NAMALWA (cell line): ENCODE measurements around the gene SLC39A13.

Source experiments
- DNase-seq: peaks from one replicate; pipeline ENCODE4 v3.0.0-alpha.2; 2015; ENCODE audit warnings: low spot score

Gene SLC39A13

DNA sequence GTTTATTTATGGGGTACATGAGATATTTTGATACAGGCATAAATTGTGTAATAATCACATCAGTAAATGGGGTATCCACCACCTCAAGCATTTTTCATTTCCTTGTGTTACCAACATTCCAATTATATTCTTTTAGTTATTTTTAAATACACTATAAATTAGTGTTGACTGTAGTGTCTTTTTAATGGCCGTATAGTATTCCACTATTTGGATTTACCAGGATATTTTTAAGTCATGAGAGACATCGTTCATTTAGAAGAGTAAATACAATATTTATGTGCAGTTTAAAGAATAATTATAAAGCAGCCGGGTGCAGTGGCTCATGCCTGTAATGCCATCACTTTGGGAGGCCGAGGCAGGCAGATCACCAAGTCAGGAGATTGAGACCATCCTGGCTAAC, 23.9 kb upstream of the SLC39A13 start:
- no peak for DNase-seq

DNA sequence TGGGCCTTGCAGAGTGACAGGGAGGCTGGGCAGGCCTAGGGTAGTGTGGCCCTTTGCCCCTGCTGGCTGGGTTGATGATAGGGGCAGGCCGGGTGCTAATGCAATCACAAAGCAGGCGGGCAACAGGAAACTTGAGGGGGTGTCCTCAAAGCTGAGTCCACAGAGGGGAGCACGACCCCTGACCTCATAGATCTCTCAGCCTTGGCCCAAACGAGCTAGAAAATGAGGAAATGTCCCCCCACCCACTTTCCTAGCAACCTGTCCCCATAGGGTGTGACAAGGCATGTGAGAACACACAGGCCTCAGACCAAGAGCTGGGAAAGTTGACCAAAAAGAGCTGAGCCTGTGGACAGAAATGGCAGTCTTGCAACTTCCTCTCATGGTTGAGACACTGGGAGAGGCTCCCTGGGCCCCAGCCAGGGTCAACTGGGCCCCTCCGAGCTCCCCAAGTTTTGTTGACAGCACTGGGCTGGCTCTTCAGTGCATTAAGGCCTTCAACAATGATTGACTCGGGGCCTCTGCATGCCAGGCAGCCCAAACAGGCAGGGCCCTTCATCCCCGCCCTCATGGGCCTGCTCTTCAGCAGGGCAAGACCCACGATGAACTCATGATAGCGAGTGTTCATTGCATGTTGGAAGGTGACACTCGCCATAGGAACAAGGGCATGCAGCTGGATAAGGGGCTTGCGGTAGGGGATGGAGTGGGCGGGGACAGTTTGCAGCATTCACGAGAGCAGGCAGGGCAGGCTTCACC, 20.3 kb upstream of the SLC39A13 start:
- no peak for DNase-seq

DNA sequence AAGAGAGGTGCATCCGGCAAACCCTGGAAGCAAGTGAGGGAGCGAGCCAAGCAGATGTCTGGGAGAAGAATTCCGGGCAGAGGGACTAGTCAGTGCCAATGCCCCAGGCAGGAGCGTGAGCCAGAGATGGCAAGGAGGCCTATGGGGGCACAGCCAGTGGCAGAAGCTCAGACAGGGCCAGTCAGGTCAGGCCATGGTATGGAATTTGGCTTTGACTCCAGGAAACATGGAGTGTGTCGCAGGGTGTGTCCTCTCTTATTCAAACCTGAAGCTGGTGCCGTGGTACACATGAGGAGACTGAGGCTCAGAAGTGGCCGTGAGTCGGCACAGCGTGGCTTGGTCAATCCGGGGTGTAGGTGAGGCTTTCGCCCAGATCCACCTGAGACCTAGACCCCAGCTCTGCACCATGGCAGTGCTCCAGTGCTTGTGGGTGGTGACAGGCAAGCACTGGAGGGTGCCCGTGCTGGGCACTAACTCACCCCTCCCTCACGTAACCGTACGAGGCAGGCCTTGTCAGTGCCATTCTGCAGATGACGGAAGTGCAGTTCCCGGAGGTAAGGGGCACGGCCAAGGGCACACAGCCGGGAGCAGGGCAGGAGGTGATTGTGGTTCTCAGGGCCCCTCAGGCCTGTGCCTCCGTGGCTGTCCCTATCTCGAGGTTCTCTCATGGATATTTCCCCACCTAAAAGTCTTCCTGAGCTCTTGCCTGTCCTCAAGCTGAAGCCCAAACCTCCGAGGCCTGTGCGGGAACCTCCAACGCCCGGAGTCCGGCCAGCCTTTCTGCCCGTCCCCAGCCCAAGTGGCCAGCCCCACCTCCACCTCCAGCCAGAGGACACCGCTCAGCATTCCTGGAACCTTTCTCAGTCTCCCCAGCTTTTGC, 19.5 kb upstream of the SLC39A13 start:
- no peak for DNase-seq

DNA sequence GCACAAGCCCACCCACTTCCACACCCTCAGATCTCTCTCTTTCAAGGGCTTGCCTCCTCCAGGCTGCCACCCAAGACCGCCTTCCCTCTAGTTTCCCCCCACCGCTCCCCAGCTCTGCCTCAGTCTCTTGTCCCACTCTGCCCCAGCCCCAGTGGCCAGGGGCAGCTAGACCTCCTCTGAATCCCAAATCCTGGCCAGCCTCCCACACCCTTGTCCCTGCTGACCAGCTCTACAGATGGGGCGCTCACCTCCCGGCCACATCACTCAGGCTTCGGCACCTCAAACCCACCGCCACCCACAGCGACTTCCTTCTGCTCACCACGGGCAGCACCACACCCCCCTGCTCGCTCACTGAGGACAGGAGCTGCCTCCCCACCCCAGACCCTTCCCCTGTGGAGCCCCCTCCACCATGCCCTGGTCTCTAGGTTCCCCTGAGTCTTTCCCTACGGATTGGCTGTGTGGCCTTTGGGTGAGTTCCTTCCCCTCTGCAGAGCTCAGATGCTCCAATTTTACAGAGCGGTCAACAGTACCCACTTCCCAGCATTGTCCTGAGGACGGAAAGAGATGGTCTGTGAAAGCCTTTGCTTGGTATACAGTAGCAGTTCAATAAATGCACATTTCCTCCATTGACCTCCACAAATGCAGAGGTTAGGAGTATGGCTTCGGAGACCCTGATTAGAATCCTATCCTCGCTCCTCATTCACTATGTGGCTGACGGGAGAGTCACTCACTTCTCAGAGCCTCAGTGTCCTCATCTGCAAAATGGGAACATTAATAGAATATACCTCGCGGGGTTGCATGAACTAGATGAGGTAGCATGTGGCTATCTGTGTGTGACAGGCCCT, 18.6 kb upstream of the SLC39A13 start:
- DNase-seq = no peak

DNA sequence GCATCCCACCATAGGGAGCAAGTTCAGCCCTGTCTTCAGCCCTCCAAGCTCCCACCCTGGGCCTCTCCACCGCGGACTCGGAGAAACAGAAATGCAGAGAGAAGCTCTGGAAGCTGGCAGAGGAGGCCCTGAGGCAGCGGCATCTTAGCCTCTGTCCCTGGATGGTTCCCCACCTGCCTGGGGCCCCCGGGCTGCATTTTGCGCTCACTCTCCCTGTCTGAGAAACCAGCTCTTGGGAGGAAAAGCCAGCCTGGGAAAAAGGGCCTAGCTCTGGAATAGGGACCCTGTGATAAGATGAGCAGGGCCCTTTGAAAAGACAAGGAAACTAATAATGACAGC, 18.0 kb upstream of the SLC39A13 start:
- no peak for DNase-seq

DNA sequence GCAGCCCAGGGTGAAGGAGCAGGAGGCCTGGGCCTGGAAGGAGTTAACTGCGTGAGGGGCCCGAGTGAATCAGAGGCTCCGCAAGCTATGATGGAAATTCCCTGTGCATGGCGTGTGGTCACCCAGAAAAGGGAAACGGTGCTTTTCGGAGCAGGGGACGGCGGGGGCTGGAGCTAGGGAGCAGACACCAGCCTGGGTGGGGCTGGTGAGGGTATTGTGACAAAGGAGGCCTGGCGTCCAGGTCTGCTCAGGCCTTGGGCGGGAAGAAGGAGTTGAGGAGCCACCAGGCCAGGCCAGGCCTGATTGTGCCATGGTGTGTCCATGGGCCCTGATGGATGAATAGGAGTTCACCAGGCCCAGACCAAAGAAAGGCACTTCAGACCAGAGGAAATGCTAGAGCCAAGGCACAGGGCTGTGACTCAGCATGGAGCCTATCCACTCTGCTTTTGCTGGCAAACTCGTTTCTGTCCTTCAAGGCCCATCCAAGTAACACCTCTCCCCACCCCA, 17.3 kb upstream of the SLC39A13 start:
- no peak for DNase-seq

DNA sequence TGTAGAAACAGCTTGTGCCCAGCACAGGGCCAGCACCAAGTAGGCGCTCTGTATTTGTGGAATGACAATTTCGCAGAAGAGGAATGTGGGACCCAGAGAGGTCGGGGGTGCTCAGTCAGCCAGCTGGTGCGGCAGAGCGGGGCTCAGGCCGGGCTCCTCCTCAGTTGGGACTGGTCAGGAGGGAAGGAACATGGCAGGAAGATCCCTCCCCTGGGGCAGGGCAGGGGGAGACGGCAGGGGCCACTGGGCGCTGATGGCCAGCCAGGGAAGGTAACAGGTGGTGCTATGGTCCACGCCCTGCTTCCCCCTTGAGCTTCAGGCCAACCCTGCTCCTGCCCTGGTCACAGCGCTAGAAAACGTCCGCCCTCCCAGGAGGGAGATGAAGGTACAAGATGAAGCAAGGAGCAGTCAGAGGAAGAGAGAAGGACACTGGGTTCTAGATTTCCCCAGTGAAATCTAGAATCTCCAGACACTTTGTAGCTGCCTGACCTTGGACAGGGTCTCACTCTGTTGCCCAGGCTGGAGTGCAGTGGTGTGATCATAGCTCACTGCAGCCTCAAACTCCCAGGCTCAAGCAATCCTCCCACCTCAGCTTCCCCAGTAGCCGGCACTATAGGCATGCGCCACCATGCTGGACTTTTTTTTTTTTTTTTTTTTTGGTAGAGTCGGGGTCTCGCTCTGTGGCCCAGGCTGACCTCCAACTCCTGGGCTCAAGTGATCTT, 16.5 kb upstream of the SLC39A13 start:
- no peak for DNase-seq

DNA sequence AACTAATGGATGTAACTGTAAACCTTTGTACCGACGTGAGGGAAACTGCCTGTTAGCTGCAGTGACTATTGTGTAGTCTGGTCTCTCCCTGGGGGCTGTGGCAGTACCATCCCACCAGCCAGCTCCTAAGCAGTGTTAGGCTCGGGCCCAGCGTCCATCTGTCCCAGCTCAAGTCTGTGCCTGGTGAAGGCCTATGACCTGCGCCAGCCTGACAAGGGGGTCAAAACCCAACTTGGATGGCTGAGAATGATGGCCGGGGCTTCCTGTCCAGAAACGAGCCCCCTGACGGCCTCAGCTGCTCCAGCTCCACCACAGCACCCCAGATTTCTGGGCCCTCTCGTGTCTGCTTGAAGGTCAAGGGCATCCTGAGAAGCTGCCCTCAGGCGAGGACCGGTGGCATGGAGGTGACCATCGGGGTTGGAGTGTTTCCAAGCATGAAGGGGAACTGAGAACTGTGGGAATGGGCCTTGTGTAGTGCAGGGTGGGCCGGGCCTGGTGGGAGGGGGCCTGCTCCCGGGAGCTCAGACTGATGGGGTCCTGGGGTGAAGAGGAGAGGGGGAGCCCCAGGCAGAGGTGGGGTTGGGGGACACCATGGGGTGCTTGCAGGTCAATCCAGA, 15.7 kb upstream of the SLC39A13 start:
- DNase-seq = no peak

DNA sequence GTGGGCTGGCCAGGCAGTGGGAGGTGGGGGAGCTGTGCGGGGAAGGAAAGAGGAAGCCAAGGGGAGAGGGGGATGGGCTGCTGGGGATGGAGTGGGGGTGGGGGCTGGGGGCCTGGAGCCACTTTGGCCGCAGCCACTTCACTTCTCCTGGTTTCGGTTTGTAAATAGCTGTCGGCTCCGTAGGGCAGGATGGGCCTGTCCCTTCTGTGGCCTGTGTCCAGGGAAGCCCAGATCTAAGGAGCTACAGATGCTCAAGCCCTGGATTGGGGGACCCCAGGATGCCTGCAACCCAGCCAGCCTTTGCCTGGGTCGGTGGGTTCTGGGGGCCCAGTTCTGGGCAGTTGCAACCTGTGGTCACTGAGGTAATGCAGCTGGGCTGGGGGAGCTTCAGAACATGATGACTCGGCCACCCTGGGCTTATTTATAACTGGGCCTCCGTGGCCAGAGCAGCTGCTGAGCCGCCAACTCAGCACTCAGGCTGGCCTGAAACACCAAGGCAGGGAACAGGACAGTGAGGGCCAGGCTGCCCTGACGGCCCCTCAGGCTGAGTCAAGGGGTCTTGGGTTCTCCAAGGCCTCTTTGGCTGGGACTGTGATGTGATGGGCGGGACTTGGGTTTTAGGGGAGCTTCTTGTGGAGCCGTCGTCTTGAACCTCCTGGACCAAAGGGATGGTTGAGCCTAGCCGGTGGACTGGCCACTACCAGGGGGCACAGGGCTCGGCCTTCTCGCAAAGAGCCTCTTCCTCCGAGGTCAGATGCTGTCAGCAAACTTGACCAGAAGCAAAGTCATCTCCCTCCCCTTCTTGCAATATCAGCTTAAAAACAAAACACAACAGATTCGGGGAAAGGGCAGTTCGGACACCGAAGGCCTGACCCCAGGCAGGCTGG, 15.0 kb upstream of the SLC39A13 start:
- no peak for DNase-seq

DNA sequence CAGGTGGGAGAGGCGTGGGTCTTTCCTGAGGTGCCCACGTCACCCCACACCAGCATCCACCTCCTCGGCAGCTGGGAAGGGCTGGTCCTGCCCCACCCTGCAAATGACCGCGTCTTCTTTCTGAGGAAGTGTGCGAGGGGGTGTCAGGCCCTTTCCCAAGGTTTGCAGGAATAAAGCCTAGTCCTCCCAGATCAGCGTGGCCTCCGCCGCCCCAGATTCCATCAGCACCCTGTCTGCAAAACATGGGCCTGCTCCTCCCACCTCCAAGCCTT, 14.4 kb upstream of the SLC39A13 start:
- DNase-seq = no peak

DNA sequence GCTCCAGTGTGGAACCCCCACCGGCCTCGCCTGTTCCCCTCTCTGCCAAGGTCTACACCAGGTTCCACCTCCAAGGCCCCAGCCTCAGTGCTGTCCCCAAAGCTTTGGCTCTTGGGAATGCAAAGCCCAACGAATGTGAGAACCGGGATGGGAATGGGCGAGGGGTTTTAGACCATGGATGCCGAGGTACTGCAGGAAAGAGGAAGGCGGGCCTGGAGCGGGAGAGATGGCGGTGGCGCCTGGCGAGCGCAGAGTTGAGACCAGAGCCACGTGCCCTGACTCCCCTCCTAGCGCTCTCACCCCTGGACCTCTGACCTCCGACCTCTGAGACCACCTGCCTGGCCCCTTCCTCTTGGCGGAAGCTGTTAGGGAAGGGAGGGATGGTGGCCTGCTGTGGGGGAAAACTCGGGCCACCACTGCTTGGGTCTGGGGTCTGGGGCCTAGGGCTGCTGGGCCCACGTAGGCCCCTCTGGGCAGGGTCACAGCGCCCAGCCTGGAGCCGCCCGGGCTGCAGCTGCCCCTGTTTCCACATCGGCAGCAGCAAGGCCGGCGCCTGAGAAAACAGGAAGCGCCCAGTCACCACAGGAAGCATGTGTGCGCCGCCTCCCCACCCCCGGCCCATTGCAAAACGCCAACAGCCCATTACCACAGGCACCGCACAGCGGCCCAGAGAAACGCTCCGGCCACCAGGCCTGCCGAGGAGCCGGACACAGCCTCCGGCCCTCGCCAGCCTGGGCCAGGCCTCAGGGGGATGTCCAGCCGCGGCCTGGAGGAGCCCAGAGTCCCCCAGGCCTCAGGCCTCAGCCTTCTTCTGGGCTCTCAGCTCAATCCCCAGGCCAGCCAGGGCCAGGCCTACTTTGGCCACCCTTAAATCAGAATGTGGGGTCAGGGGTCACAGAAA, 13.8 kb upstream of the SLC39A13 start:
- peak; percentile 80 for DNase-seq

DNA sequence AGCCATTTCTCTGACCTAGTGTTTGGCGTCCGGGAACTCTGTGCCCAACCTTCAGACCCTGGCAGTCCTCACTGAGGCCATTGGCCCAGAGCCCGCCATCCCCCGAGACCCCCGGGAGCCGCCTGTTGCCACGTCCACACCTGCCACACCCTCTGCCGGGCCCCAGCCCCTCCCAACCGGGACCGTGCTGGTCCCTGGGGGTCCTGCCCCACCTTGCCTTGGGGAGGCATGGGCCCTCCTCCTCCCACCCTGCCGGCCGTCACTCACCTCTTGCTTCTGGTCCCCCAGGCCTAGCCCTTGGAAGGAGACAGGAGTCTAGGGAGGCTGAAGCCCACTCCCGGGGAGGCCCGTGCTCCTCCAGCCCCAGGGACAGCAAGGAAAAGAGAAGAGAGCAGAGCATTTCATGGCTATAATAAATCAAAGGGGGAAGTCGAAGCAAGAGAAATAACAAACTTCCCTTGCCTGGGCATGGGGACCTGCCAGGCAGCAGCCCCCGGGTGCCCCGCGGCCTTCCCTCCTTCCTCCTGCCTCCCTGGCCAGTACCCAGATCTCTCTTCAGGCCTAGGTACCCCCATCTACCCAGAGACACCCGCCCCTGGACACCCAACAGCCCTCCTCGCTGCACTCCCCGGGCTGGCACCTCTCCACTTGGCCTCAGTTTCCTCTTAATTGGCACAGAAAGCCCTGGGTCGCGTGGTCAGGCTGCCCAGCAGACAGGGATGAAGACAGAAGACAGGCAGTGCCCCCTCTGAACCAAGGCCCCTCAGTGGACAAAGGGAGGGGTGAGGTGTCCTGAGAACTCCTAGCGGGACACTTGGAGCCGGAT, 13.0 kb upstream of the SLC39A13 start:
- peak; percentile 48 for DNase-seq

DNA sequence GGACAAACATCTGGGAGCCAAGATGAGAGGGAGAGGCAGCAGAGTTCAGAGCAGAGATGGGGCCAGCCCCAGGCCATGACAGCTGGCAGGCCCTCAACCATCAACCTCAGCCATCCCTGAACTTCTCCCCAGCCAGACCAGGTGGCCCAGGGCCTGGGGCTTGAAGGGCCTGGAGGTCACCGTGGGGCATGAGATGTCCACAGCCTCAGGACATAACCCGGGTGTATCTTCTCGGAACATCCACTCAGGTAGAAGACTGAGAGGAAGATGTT, 12.4 kb upstream of the SLC39A13 start:
- DNase-seq = no peak

DNA sequence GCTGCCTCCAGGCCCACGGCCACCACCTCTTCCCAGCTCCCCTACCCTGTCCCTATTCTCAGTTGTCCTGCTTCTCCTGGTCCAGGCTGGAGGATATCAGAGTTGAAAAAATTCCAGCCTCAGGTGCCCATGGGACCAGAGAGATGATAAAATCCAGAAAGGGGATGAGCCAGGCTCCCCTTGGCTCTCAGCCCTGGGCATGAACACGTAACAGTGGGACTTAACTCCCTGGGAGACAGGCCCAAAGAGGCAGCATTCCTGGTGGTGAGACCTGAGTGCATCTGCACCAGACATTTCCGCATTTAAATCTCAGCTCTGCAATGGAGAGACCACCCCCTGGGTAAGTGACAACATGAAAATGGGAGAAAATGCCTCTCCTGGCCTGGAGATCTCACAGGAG, 10.4 kb upstream of the SLC39A13 start:
- no peak for DNase-seq

DNA sequence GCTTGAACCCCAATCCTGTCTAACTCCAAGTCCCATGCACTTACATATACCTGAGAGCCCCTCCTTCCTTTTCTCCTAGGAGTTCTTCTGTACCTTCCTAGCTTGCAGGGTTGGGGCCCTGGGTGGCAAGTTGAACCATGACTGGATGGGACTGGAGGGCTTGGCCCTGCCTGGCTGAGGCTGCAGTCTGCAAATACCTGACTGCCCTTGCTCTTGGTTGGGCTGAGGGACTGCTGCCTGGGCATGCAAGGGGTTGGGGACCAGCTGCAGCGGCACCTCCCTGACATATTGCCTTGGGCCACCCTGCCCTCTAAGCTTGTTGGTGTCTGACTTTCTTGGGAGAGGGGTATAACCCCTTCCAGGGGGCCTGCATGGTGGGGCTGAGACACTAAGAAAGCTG, 9.8 kb upstream of the SLC39A13 start:
- DNase-seq = no peak

DNA sequence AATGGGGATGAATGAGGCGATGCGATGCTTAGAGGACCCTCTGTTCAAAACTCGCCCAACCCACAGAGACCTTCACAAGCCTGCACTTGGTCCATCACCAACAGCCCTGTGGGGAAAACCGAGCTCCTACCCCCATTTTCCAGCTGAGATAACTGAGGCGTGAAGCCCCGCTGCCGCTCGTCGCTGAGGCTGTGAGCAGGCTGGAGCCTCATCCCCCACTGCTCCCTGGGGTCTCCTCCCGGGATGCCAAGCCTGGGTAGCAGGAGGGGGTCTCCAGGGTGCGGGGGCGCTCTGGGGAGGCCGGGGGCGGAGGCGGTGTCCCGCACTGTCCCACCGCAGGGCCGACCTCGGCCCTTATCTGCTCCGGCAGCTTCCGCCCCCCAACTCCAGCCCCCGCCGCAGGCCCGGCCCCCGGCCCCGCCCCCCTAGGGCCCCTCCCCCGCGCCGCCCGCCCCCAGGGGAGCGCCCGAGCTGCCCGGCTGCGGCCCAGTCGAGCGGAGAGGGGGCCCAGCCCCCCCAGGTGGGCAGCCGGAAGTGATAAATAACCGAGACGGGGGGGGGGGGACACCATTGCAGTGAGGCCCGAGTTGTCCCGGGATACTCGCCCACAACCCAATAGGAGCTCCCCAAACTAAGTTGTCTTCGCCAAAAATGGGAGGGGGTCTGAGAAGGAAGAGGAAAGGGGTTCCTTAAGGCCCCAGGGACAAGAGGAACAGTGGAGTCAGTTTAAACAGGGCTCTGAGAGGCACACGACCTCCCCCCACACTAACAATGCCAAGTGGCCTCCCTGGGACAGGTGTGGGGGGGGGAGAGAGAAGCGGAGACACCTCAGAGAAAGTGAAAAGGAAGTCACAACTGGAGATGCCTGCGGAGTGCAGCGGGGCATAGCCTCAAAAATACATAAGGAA, 8.3 kb upstream of the SLC39A13 start:
- DNase-seq = peak; percentile 71

DNA sequence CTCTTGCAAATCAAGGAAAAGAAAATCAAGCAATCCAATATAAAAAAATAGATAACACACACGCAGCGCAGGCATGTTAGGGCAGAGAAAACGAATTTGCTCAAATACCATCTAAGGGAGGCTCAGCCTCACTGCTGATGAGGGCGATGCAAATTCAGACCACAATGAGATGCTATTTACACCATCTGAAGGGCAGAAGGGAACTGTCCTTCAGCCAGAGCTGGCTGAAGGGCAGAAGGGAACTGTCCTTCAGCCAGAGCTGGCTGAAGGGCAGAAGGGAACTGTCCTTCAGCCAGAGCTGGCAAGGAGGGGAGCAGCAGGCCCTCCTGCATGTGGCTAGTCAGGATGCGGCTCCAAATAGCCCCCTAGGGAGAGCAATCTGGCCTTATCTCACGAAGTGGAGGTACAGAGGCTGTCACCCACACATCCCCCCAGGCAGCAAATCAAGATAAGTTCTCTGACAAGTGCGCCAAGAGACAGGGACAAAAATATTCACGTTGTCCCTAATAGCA, 7.6 kb upstream of the SLC39A13 start:
- DNase-seq = peak; percentile 88

DNA sequence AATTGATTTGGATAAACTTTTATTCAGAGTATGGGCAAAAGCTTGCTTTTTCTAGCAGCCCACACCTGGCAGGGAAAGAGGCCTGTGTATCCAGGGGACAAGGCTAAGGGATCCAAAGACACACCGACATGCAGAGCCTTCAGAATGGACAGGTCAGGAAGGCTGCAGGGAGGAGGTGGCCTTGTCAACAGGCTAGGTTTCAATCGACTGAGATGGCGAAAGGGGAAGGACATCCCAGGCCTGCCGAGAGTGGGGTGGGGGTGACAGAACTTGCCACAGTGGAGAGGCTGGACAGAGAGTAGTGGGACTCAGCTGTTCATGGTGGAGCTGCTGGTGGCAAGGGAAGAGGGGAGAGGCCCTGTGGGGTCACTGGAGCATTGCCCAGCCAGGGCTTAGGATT, 5.3 kb upstream of the SLC39A13 start:
- DNase-seq = no peak
